ENCODE data around the gene FAM222B. TPM values are rescaled to one million over a fixed set of nuclear protein-coding genes. Genes with fewer than 3 reads are reported as not detected.
A peak's percentile ranks its signal among the peaks of the same experiment; 100 is the strongest.

Gene FAM222B
- total RNA-seq, 1 experiment from 2014 or later: 4.8 TPM

DNA sequence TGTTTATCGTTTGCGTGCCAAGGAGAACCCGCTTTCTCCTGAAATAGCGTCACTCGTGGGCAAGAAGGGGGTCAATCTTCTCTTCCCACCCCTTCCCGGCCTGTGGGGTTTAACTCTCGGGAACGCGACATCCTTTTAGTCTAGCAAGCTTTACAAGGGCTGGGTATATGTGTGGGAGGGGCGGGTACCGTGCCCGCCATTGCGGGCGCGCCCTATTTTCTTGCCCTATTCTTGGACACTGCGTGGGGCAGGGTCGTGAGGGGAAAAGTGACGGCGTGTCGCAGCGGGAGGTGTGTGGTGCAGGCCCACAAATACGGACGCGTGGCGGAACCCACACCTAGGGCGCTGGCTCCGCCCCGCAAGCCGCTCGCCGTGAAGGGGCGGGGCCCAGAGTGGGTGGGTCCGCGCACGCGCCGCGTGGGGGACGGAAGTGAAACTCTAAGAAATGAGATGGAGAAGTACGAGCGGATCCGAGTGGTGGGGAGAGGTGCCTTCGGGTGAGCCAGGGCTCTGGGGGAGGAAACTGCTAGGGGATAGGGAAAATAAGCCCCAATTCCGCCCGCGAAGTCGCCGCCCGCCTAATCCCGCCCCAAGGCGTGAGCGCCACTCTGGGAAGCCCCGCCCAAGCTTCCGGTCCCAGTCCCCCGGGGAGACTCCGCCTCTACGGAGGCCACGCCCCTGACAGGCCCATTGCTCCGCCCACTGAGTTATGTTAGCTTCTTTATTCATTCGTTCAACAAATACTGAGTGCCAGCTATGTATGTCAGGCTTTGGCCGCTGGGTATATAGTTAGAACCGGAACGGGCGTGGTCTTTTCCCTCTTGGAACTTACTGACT, 114.0 kb downstream of the FAM222B start, which contains the start of gene NEK8:
Gene NEK8, plus strand, starts transcription at position 425 of the 837 bp plus-strand sequence. Its CDS starts 26 bp downstream, at position 451.
- peak within 1 kb of the TSS; percentile 86 for H3K4me3 ChIP-seq (ENCODE audit: low read length)
- peak within 1 kb of the TSS; percentile 72 for H2AFZ ChIP-seq (ENCODE audit: low read length)
- H3K9me2 ChIP-seq (replicated peaks; ENCODE audit: low read length): no peaks in the 10 kb centered on the region
- POLR2A ChIA-PET (ENCODE audit: unreplicated experiment): interaction anchor here (0.7 to 2.0 kb wide), 7 partner anchors 9 to 417 kb away, joined by 3 to 51 read pairs (median 4); no protein-coding TSS in a partner anchor
- H3K27ac ChIP-seq (ENCODE audit: low read length): peak within 1 kb of the TSS; percentile 99
- peaks cover 21% of the 10 kb centered on the region for H3K4me1 ChIP-seq (ENCODE audit: insufficient read depth, low read length)
- peaks cover 4% of the 10 kb centered on the region; the same call in 1 of the 2 replicates for H4K20me1 ChIP-seq (ENCODE audit: low read length)
- intact Hi-C loops (cut with micrococcal nuclease): loop anchor here (10.0 kb wide), 1 partner anchor 176 kb away; the partner anchor contains the start of gene DHRS13
- CTCF ChIA-PET: interaction anchor here (0.5 to 4.0 kb wide), 5 partner anchors 15 to 35 kb away, joined by 3 to 55 read pairs (median 9); partner anchors contain the start of gene TRAF4
- H3K27me3 ChIP-seq (ENCODE audit: low read length): no peaks in the 10 kb centered on the region
- peak; percentile 37 for ATAC-seq
- TSS peak; percentile 67 for BruUV-seq (replicated peaks)
- peak within 1 kb of the TSS; percentile 94 for H3K9ac ChIP-seq (ENCODE audit: low read length)
- TF ChIP-seq EZH2phosphoT487 (IDR thresholded peaks at IDR 0.05; ENCODE audit: borderline replicate concordance, low read length) (no peak), EZH2 (IDR thresholded peaks at IDR 0.05; ENCODE audit: low read length, unreplicated experiment) (no peak)
- TF ChIP-seq, protein P1, sequence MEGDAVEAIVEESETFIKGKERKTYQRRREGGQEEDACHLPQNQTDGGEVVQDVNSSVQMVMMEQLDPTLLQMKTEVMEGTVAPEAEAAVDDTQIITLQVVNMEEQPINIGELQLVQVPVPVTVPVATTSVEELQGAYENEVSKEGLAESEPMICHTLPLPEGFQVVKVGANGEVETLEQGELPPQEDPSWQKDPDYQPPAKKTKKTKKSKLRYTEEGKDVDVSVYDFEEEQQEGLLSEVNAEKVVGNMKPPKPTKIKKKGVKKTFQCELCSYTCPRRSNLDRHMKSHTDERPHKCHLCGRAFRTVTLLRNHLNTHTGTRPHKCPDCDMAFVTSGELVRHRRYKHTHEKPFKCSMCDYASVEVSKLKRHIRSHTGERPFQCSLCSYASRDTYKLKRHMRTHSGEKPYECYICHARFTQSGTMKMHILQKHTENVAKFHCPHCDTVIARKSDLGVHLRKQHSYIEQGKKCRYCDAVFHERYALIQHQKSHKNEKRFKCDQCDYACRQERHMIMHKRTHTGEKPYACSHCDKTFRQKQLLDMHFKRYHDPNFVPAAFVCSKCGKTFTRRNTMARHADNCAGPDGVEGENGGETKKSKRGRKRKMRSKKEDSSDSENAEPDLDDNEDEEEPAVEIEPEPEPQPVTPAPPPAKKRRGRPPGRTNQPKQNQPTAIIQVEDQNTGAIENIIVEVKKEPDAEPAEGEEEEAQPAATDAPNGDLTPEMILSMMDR (conservative IDR thresholded peaks at IDR 0.05; ENCODE audit: low read depth, low read length): no peak
- H3K79me2 ChIP-seq (ENCODE audit: low read length): no peaks in the 10 kb centered on the region
- H3K4me2 ChIP-seq (ENCODE audit: low read length): peak within 1 kb of the TSS; percentile 100
- no peaks in the 10 kb centered on the region for H3K9me3 ChIP-seq (ENCODE audit: low read length)
- peak; percentile 96 for DNase-seq
- peaks cover 6% of the 10 kb centered on the region for H3F3A ChIP-seq (ENCODE audit: low read length, unreplicated experiment)
- peaks cover 11% of the 10 kb centered on the region; the same call in 1 of the 2 replicates for H3K36me3 ChIP-seq (ENCODE audit: low read depth, low read length)

DNA sequence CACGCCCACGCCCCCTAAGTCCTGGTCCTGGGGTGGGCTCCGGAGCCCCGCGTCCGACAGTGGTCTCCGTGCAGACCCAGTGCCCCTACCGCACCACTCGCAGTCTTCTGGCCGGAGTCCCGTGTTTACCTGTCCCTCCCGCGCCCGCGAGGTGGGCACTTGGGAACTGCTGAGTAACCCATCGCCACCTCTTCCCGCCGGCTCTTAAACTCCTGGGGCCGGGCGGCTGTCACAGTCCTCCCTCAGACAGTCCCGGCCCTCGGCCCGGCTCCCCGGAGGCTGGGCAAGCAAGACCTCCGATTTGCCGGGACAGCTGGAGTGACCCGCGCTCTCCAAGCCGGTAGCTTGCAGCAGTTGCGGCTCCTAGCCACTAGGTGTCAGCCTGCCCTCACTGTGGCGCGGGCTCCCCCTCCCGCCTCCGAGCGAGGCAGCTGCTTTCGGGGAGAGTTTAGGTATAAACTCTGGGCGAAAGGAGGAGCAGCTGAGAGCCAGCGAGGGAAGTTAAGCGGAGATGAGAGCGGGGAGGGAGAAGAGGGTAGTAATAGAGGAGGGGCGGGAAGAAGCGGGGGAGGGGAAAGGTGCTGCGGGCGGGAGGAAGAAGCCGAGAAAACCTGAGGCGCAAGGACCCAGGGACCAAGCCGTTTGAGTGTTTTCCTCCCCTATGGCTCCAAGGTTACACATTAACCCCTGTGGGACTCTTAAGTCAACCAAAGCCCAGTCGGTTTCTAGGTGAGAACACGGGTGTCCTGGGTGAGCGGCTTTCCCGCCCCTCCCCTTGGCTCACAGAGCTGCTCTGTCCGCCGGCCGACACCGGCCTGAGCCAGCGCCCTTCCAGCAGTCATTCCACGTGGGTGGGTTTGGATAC, 115.7 kb downstream of the FAM222B start:
- Histone ChIP-seq H3K4me1 (ENCODE audit: insufficient read depth, low read length) (peaks cover 37% of the 10 kb centered on the region), H3K79me2 (ENCODE audit: low read length) (peaks cover 17% of the 10 kb centered on the region), H3K9me3 (ENCODE audit: low read length) (no peaks in the 10 kb centered on the region), H3K9ac (ENCODE audit: low read length) (peak overlapping the region; percentile 94), H3F3A (ENCODE audit: low read length, unreplicated experiment) (peaks cover 6% of the 10 kb centered on the region), H3K27me3 (ENCODE audit: low read length) (no peaks in the 10 kb centered on the region), H3K9me2 (replicated peaks; ENCODE audit: low read length) (no peaks in the 10 kb centered on the region), H3K4me3 (ENCODE audit: low read length) (peak overlapping the region; percentile 86), H3K36me3 (ENCODE audit: low read depth, low read length) (peaks cover 26% of the 10 kb centered on the region), H3K27ac (ENCODE audit: low read length) (peak overlapping the region; percentile 99), H2AFZ (ENCODE audit: low read length) (peak overlapping the region; percentile 72), H3K4me2 (ENCODE audit: low read length) (peak overlapping the region; percentile 100), H4K20me1 (ENCODE audit: low read length) (peaks cover 17% of the 10 kb centered on the region)
- peak; percentile 29 for ATAC-seq
- DNase-seq: peak; percentile 93
- CTCF ChIA-PET: interaction anchor here (0.5 to 4.0 kb wide), 11 partner anchors 8 to 225 kb away, joined by 3 to 55 read pairs (median 6); partner anchors contain the start of gene PHF12
- POLR2A ChIA-PET (ENCODE audit: unreplicated experiment): interaction anchor here (0.5 to 2.0 kb wide), 9 partner anchors 10 to 224 kb away, joined by 3 to 51 read pairs (median 4); partner anchors contain the start of gene PHF12
- BruUV-seq (replicated peaks): no TSS peak
- intact Hi-C loops (cut with micrococcal nuclease): loop anchor here (1.0 to 10.0 kb wide), 4 partner anchors 16 to 226 kb away; partner anchors contain the start of gene DHRS13
- no peak for TF ChIP-seq EZH2 (IDR thresholded peaks at IDR 0.05; ENCODE audit: low read length, unreplicated experiment)
- TF ChIP-seq, protein P1 (conservative IDR thresholded peaks at IDR 0.05; ENCODE audit: low read depth, low read length): peak; percentile 93

Data from PC-3 (cell line).